IPS DF 6.9 (cell line): ENCODE results near the gene KIAA0232.
"Not testable (repeated sequence)": the region's sequence is repeated elsewhere in the genome, so short reads cannot be mapped to it uniquely, and the experiment has no call there.

Source experiments
- DNase-seq: peaks from one replicate; pipeline ENCODE4 v3.0.0-alpha.2; 2013; ENCODE audit warnings: low read depth, low spot score
- H3K27ac ChIP-seq: one replicate; pipeline ENCODE4 v1.5.1; 2013; ENCODE audit warnings: low read length, control low read depth
- H3K27me3 ChIP-seq: 2 replicates; pipeline ENCODE4 v1.6.1; 2013; ENCODE audit warnings: mild to moderate bottlenecking, low read length; ENCODE audit not compliant: control insufficient read depth, insufficient read depth
- H3K36me3 ChIP-seq: 2 replicates; pipeline ENCODE4 v1.6.1; 2013; ENCODE audit warnings: low read length; ENCODE audit not compliant: control insufficient read depth, insufficient read depth
- H3K4me1 ChIP-seq: 2 replicates; pipeline ENCODE4 v1.6.1; 2013; ENCODE audit warnings: low read length; ENCODE audit not compliant: control insufficient read depth, insufficient read depth
- H3K4me3 ChIP-seq: 2 replicates; pipeline ENCODE4 v1.5.1; 2013; ENCODE audit warnings: mild to moderate bottlenecking, low read length
- H3K9me3 ChIP-seq: 2 replicates; pipeline ENCODE4 v1.6.1; 2013; ENCODE audit warnings: low read length, inconsistent platforms; ENCODE audit not compliant: control insufficient read depth, insufficient read depth
- WGBS: extraction: QIAGEN DNeasy Blood & Tissue Kit; methylation state at CpG from one replicate; pipeline ENCODE4 v1.1.7; 2013; ENCODE audit warnings: mixed read lengths, missing lambda C conversion rate; ENCODE audit not compliant: insufficient read length, insufficient coverage; 5-methylcytosine and 5-hydroxymethylcytosine counted together

KIAA0232 gene

DNA sequence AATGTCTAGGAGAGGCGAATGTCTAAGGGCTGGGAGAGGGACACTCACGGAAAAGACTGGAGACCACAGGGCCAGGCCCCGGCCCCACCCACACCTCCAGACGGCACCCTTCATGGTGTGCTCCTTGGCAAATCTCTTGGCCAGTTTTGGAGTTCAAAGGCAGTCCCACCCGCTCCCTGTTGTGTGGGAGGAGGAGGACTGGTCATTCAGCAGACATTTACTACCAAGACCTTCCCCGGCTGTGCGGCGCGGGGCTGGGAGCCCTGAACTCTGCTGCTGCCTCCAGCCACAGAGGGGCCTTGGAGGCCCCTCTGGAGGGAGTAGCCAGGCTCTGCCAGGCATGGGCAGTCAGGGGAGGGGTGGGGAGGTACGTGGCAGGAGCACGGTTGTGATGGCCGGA, 118.4 kb downstream of the KIAA0232 start:
- no peak overlapping the region for H3K4me3 ChIP-seq
- no peaks in the 10 kb centered on the region for H3K9me3 ChIP-seq
- H3K27ac ChIP-seq = no peak overlapping the region
- WGBS = no CpG with 5 or more reads among the region's 12 CpGs
- no peaks in the 10 kb centered on the region for H3K4me1 ChIP-seq
- no peak for DNase-seq
- H3K36me3 ChIP-seq = no peaks in the 10 kb centered on the region
- no peaks in the 10 kb centered on the region for H3K27me3 ChIP-seq

DNA sequence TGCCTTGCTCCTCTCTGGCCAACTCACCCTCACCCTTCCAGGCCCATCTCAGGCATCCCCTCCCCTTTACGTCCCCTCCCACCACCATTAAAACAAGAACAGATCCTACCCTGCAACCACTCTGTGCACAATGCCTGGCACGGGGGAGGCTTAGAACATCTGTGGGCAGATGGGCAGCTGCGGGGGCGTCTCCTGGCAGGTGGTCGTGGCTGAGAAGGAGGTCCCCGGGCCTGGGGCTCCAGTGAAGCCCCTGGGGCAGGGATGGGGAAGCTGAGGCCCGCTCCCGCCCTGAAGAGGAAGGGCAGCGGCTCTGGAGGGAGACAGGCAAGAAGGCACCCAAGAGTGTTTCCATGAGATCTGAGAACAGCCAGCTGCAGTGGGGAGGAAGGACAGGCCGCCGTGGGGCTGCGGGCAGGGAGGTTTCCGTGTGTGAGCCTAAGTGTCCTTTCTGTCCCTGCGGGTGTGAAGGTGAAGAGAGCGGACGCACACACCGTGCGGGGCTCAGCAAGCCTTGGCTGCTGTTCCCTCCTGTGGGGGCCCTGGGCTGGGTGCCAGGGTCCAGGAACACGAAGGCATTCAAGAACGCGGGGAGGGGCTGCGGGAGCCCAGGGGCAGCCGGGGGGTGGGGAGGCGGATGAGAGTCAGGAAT, 119.3 kb downstream of the KIAA0232 start:
- Histone ChIP-seq H3K4me3 (no peak overlapping the region), H3K36me3 (no peaks in the 10 kb centered on the region), H3K9me3 (no peaks in the 10 kb centered on the region), H3K4me1 (no peaks in the 10 kb centered on the region), H3K27me3 (no peaks in the 10 kb centered on the region), H3K27ac (no peak overlapping the region)
- no peak for DNase-seq
- WGBS = no CpG with 5 or more reads among the region's 24 CpGs

DNA sequence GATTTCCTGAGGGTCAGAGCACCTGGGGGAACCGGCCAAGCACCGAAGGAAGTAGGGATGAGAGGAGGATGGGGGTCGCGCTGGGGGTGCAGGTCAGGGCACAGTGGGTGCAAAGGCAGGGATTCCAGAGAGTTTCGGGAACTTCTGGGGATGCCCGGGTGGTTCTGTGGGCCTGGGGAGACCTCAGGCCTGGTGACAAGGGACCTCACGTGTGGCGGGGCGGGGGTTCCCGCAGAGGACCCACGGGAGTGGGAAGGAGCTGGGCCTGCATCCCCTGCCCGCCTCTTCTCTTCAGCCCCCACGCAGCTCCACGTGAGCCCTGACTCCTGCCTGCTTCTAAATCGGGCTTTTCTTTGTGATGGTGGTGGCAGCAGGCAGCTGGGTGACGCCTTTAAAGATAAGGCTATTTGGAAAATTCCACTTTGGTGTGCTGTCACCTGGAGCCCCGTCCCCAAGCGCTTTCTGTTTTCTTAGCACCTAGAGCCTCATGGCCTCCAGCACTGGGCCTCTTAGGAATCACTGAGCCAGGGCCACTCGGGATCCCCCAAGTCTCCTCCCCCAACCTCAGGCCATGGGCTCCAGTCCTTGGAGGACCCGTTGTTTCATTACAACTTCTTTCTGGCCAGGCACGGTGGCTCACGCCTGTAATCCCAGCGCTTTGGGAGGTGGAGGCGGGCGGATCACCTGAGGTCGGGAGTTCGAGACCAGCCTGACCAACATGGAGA, 120.0 kb downstream of the KIAA0232 start:
- Histone ChIP-seq H3K36me3 (no peaks in the 10 kb centered on the region), H3K27me3 (no peaks in the 10 kb centered on the region), H3K4me3 (no peak overlapping the region), H3K4me1 (peaks cover 1% of the 10 kb centered on the region; the same call in 1 of the 2 replicates), H3K9me3 (no peaks in the 10 kb centered on the region), H3K27ac (no peak overlapping the region)
- no CpG with 5 or more reads among the region's 27 CpGs for WGBS
- no peak for DNase-seq

DNA sequence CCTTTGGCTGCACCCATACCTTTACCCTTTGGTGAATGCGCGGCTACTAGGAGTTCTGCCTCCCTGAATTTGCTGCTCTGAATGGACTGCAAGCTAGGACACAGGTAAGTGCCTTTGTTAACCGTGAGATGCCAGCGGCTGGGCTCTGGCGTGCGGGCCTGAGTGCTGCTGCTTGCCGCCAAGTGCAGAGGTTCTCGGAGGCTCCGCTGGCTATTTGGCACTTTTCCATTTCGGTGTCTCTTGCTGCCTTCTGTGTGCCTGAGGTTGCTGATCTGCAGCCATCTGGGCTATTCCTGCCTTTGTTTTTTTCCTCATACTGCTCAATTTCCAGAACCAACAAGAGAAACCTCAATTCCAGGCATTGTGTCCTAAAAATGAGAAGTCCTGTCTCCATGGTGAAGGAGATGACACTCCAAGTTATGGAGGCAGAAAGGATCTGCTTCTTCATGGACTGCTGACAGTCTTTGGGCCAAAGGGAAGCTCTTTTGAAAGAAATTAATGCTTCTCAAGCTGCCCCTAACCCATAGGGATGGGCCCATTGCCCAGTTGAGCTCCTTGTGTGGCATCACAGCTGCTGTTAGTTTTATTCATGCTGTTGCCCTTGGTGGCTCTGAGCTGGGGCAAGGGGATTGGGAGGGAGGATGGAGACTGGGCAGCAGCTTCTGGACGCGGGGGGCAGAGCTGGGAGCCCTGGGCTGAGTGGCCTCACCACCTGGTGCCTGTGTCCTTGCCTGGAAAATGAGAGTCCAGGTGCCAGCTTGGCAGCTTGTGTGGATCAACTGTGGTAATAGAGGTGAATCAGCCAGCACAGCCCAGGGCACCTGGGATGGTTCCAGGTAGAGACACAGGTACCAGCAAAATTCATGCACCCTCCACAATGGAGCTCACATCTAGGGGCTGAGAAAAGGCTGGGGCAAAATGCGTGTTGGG, 123.3 kb downstream of the KIAA0232 start:
- Histone ChIP-seq H3K27ac (no peak overlapping the region), H3K9me3 (no peaks in the 10 kb centered on the region), H3K4me3 (no peak overlapping the region), H3K27me3 (no peaks in the 10 kb centered on the region), H3K36me3 (no peaks in the 10 kb centered on the region), H3K4me1 (peaks cover 5% of the 10 kb centered on the region; the same call in 1 of the 2 replicates)
- WGBS = no CpG with 5 or more reads among the region's 13 CpGs
- DNase-seq = no peak

DNA sequence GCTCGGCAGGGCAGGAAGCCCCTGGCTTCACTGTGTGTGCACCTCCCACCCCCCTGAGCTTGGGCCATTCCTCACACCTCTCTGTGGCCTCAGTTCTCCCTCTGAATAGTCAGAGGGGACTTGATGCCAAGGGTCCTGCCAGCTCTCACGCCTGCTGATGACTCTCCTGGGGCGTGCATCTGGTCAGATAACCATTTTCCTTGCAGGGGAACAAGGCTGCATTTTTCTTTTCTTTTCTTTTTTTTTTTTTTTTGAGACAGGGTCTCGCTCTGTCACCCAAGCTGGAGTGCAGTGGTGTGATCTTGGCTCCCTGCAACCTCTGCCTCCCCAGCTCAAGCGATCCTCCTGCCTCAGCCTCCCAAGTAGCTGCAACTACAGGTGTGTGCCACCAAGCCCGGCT, 124.0 kb downstream of the KIAA0232 start:
- not testable (repeated sequence) for H3K4me1 ChIP-seq, DNase-seq, H3K36me3 ChIP-seq, H3K4me3 ChIP-seq, H3K27me3 ChIP-seq, H3K9me3 ChIP-seq, H3K27ac ChIP-seq
- no CpG with 5 or more reads among the region's 6 CpGs for WGBS

DNA sequence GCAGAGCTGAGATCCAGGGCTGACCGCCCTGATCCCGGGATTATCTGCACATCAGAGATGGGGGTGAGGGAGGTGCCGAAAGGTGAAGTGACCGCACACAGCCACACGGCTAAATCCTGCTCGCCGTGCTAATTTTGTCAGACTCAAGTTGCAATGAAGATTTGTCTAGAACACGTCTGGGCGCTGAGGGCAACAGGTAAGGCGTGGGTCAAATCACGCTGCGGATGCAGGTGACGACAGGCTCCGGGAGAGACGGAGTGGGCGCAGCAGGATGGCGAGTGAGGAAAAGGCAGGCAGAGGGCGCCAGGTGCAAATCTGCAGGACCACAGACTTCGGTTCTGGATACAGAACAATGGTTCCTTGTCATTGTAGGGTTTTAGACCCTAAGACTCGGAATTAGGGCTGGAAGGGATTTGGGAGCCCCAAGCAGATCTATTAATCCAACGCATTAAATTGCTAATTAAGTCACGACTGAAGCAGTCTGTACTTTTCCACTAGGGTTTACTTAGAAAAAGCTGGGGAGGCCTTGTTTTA, 125.2 kb downstream of the KIAA0232 start:
- H3K27ac ChIP-seq = no peak overlapping the region
- no CpG with 5 or more reads among the region's 22 CpGs for WGBS
- no peaks in the 10 kb centered on the region for H3K9me3 ChIP-seq
- no peaks in the 10 kb centered on the region for H3K27me3 ChIP-seq
- no peaks in the 10 kb centered on the region for H3K36me3 ChIP-seq
- H3K4me3 ChIP-seq = peak overlapping the region; percentile 16; the same call in 1 of the 2 replicates
- no peak for DNase-seq
- H3K4me1 ChIP-seq = peaks cover 10% of the 10 kb centered on the region

DNA sequence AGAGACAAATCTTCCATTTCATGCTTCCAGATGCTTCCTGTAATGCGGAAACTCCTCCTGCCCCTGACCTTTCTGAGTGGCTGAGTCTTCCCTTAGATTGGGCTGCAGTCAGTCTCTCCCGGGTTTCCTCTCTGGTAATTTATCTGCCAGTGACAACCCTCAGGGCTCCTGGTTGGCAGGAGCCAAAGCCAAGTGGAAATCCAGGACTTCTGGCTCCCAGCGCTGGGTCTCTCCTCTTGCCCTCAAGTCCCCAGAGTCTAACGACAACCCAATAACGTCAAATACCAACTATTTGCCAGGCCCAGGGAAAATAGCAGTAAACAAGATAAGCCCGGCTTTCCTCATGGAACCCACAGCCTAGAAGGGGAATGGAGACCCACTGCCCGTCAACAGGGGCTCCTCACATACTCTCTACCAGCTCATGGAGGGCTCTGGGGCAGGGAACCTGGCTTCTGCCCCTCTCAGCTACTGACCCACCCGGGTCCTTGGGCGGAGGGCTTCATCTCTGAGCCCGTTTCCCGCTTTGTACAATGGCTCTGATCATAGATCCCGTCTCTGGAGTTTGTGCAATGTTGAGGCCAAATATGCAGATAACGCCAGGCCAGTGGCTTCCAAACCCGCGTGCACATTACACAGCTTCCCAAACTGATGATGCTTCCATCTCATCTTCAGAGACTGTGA, 126.0 kb downstream of the KIAA0232 start:
- no CpG with 5 or more reads among the region's 15 CpGs for WGBS
- Histone ChIP-seq H3K36me3 (no peaks in the 10 kb centered on the region), H3K4me3 (peak overlapping the region; percentile 93; the same call in 1 of the 2 replicates), H3K9me3 (no peaks in the 10 kb centered on the region), H3K27ac (no peak overlapping the region), H3K4me1 (peaks cover 10% of the 10 kb centered on the region), H3K27me3 (no peaks in the 10 kb centered on the region)
- no peak for DNase-seq

DNA sequence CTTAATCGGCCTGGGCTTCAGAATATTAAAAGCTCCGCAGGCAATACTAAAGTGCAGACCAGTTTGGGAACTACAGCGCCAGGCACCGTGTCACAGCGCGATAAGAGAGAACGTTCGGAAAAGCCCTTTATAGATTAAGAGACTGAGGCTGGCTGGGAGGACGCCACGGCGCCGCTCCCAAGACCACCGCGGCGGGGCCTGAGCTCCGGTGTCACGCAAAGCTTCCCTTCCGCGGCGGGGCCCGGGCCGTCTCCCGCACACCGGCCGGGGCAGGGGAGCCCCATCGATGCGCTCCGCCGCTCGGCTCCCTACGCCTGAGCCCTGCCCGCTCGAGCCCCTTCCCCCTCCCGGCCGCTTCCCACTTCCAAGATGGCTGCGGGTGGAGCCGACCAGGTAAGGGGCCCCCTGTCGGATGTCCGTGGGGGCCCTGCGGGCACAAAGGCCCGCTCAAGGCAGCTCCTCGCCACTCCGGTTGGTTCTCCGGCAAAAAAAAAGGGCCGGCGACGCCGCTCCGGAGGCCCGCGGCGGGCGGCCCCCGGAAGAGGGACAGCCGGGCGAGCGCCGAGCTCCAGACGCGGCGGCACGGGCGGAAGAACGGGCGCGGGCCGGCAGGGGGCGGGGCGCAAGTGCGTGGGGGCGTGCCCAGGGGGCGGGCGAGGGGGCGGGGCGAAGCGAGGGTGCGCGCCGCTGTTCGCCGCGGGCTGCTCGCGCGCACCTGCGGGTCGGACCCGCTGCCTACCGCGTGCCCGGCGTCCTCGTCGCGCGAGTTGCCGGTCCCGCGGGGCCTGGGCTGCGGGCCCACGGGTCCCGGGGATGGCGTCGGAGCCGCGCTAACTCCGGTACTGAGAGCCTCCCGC, 126.8 kb downstream of the KIAA0232 start, which contains the start of gene TBC1D14:
TBC1D14 (plus strand) TSS at position 714 of the 857 bp plus-strand sequence. CDS start 13,564 bp downstream, outside the sequence.
- Histone ChIP-seq H3K9me3 (no peaks in the 10 kb centered on the region), H3K27ac (no peak within 1 kb of the TSS), H3K27me3 (no peaks in the 10 kb centered on the region), H3K4me3 (peak within 1 kb of the TSS; percentile 93), H3K36me3 (no peaks in the 10 kb centered on the region), H3K4me1 (peaks cover 10% of the 10 kb centered on the region)
- DNase-seq = no peak
- WGBS = no CpG with 5 or more reads among the region's 108 CpGs

DNA sequence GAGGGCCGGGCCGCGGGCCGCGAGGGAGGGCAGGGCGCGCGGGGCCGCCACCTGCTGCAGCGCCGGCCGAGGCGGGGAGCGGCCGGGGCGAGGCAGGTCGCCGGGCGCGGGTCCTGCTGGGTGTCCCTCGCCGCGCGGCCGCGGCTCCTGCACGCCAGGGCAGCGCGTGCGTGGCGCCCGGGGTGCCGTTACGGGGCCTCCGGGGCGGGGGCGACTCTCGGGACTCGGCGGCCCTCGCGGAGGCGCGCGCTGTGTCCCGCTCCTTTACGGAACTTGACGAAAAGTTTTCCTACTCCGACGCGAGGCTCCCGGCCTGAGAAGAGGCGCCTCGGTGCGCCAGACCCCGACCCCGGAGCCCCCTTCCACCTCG, 127.4 kb downstream of the KIAA0232 start:
- Histone ChIP-seq H3K4me1 (peaks cover 10% of the 10 kb centered on the region), H3K27me3 (no peaks in the 10 kb centered on the region), H3K27ac (no peak overlapping the region), H3K9me3 (no peaks in the 10 kb centered on the region), H3K4me3 (peak overlapping the region; percentile 93), H3K36me3 (no peaks in the 10 kb centered on the region)
- DNase-seq = no peak
- no CpG with 5 or more reads among the region's 58 CpGs for WGBS
